Stimulated activated CD8-positive, alpha-beta memory T cell treated with anti-CD3 and anti-CD28 coated beads, Interleukin-12 subunit alpha, Interleukin-12 subunit beta, amount 100 ng/mL, for 4 hours (primary cell): ENCODE measurements around the gene SGMS2.
"Not testable (repeated sequence)": the region's sequence is repeated elsewhere in the genome, so short reads cannot be mapped to it uniquely, and the experiment has no call there.

ENCODE experiments used
- DNase-seq: peaks from one replicate; pipeline ENCODE4 v3.0.0-alpha.2; 2020; ENCODE audit warnings: low read depth

SGMS2 gene

DNA sequence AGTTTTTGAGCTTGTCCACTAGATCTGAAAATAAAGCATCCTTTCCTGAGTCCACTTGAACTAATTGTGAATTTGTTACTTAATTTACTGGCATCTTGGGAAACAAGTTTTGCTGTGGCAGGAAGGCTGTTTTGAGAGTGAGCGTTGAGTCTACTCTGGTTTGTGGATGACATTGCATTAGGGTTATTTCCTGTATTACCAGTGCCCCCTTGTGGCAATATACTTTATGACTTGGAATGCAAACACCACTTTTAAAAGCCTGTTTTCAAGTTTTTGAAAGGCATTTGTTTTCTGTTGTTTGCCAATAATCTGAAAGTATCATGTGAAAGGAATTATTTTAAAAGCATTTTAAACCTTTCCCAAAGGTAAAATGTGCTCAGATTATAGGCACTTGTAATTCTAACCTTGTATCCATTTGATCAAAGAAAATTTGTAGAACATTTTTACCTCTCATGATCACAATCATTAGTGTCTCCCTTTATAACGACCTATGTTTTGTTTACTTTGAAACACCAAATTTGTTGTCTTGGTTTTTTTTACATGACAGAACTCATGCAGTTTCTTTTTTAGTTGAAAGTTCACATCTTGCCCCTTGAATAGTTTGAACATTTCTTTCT, 88.7 kb downstream of the SGMS2 start:
- no peak for DNase-seq

DNA sequence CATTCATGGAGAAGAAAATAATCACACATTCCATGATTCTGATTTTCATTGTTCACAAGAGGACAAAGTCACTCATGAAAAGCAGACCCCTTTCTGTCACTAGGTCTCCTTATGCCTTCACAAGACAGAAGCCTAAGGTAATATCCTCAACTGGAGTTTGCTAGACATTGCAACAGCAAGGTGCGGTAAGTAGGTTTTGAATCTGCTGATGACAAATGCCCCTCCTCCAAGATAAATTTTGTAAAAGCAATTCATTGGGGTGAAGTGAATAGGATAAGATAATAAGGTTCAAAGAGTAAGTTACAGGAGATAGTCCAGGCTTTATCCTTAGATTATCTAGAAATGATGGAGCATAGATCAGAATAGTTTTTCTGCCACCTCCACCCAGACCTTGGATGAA, 90.5 kb downstream of the SGMS2 start:
- no peak for DNase-seq

DNA sequence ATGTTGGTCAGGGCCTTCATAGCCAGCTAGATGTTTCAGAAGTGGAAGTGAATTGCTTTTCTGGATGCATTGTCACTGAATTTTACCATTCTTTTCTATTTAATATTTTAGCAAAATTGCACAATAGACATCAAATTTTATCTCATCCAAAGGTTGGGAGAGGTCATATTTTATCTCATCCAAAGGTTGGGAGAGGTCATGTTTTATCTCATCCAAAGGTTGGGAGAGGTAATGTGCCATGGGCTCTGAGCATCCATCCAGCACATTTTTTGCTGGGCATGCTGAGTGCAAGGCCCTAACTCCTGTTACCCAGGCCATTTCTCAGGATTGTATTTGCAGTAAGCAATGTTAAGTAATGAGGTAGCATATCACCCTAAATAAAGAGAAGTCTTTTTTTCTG, 91.9 kb downstream of the SGMS2 start:
- no peak for DNase-seq

DNA sequence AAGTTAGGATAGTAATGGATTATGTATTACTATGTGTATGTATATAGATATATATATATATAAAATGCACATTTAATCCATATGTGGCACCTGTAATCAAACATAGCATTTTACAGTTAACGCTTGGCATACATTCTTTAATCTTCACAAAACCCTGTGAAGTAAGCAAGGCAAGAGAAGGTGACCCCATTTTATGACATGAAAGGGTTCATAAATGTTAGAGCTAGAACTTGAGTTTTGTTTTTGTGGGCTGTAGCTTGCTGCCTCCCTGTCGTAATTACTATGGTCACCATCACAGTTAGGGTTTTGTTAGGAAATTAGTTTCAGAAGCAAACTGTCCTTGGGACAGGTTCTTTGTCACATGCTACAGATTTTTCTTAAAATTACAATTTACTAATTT, 92.8 kb downstream of the SGMS2 start:
- DNase-seq, result no peak

DNA sequence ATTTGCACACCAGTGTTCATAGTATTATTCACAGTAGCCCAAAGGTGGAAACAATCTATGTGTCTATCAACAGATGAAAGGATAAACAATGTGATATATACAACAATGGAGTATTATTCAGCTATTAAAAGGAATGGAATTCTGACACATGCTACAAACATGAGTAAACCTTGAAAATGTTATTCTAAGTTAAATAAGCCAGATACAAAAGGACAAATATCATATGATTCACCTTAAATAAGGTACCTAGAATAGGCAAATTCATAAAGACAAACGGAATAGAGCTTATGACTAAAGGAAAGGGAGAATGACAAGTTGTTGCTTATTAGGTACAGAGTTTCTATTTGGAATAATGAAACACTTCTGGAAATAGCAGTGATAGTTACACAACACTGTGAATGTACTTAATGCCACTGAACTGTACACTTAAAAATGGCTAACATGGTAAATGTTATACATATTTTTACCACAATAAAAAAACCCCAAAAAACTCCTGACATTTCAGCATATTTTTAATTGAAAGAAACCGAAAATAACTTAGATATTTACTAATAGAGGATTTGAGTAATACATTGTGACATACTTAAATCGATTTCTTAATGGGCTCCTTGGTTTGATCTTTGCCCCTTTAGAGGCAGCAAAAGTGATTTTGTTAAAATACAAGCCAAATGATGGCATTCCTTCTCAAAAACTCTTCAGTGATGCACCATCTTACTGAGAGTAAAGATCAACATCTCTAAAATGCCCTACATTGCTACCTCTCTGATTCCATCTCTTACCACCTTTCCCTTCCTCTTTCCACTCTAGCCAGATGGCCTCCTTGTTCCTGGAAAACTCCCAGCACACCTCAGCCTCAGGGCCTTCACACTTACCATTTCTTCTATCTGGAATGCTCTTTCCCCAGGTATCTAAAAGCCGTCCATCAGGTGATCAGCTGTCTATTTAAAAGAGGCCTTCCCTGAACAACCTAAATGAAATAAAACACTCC, 98.0 kb downstream of the SGMS2 start:
- no peak for DNase-seq

DNA sequence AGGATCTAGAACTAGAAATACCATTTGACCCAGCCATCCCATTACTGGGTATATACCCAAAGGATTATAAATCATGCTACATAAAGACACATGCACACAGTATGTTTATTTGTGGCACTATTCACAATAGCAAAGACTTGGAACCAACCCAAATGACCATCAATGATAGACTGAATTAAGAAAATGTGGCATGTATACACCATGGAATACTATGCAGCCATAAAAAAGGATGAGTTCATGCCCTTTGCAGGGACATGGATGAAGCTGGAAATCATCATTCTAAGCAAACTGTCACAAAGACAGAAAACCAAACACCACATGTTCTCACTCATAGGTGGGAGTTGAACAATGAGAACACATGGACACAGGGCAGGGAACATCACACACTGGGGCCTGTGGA, 101.0 kb downstream of the SGMS2 start:
- DNase-seq, result not testable (repeated sequence)

DNA sequence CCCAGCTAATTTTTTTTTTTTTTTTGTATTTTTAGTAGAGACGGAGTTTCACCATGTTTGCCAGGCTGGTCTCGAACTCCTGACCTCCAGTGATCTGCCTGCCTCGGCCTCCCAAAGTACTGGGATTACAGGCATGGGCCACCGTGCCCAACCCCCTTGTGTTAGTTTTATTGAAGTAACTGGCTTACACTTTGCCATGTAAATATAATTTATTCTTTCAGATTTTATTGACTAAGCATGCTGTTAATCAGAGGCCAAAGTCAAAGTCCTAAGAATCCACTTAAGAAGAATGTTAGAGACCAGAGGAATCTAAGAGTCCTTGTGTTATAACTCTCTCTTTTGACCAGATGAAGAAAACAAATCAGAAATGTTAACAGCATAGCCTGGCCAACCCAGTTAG, 102.1 kb downstream of the SGMS2 start:
- not testable (repeated sequence) for DNase-seq

DNA sequence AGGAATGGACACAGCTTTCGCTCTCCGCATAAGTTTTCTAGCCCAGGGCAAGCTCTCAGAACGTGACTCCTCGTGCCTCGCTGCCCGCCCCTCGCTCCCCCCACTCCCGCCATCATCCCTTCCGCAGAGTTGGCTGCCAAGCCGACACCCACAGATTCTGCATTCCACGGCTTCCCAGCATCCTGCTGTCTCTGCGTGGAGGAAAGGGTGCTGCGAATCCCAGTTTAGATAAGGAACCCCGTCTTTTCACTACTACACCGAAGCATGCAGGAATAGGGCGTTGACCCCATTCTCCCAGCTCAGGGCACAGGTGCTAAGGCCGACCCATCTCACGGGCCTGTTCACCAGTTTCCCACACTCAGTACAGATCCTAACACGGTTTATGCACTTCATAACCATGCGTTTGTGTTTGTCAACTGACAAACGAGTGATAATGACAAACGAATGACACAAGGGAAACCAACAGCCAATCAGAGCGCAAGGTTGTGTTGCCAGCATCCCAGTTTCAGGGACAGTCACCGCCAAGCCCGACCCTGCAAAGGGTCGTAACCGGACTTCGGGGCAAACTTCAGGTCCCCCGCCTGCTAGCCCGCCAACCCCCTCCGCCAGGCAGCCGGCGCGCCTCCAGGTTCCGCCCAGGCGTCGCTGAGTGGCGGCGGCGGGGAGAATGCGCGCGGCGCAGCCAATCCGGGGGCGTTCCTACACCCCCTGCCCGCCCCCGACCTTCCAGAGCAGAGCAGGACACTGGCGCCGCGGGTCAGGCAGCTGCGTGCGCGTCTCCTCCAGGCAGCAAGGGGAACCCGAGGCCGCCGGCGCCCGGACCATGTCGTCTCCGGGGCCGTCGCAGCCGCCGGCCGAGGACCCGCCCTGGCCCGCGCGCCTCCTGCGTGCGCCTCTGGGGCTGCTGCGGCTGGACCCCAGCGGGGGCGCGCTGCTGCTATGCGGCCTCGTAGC, 106.4 kb downstream of the SGMS2 start, which contains the start of gene CYP2U1:
Gene CYP2U1 (plus strand): TSS at position 729 of the 954 bp plus-strand sequence. CDS start 95 bp downstream, at position 824.
- peak; percentile 75 for DNase-seq

DNA sequence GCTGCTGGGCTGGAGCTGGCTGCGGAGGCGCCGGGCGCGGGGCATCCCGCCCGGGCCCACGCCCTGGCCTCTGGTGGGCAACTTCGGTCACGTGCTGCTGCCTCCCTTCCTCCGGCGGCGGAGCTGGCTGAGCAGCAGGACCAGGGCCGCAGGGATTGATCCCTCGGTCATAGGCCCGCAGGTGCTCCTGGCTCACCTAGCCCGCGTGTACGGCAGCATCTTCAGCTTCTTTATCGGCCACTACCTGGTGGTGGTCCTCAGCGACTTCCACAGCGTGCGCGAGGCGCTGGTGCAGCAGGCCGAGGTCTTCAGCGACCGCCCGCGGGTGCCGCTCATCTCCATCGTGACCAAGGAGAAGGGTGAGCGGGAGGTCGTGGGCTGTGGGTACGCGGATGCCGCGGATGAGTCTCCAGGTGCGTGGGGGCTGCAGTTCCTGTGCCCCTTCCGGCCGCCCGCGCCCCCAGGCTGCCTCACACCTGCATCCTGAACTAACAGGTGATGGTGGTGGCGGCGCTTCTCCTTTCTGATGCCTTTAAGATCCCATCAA, 107.1 kb downstream of the SGMS2 start:
- DNase-seq, result peak; percentile 10

DNA sequence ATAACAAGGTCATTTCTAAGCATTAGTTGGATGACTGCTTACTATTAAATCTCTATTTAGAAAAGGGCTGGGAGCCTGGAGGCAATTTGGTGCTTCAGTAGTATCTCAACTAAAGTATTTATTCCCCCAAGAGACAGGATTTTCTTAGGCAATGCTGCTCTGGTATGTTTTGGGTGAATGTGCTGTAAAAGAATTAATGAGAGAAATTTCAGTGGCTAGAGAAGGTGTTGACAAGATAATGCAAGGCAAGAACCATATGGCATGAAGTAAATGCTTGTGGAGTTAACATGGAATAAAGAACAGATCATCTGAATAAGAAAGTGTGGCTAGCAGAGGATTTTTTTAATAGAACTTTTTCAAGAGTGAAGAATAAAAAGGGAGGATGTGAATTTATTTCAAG, 110.5 kb downstream of the SGMS2 start:
- no peak for DNase-seq

DNA sequence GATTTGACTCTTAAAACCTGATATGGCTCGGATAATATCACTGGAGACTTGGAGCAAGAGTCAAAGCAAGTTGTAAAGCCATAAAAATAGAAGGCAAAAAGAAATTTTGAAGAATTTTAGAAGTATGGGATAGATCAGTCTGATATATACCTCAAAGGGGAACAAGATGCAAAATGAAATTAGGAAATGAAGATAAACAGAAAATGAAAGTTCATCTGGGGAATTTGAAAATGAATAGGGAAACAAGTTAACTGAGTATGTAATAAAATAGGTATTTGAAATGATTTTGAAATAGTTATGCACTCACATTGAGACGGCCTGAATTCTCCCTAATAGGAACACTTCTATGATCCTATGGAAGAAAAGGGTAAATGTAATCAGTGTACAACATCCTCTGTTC, 112.3 kb downstream of the SGMS2 start:
- no peak for DNase-seq

DNA sequence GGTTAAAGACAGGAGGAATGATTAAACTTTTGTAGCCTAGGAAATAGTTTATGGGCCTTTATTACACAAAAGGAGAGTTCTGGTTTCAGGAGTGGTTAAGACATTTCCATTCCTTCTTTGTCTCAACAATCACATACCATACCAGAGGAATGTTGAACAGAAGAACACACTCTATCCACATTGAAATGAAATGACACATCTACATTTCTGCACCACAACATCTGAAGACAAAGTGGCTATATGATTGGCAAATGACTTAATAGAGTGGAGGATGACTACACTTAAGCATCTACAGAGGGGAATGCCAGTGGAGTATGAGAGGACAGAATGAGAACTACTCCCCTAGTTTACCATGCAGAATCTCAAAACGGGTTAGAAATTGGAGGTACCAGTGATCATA, 114.6 kb downstream of the SGMS2 start:
- no peak for DNase-seq

DNA sequence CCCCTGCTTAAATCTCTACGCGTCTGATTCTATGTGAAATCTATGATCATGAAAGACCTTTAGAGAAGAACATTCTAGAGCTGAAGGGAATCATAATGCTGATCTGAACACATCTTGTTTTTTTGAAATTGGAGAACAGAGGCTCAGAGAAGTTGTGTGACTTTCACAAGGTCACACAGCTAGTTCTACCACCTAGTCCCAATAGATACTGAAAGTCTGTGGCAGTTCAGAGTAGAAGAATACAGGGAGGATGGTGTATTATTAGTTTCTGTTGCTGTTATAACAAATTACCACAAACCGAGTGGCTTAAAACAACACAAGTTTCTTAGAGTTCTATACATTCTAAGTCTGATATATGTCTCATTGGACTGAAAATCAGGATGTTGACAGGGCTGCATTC, 121.1 kb downstream of the SGMS2 start:
- DNase-seq, result no peak

DNA sequence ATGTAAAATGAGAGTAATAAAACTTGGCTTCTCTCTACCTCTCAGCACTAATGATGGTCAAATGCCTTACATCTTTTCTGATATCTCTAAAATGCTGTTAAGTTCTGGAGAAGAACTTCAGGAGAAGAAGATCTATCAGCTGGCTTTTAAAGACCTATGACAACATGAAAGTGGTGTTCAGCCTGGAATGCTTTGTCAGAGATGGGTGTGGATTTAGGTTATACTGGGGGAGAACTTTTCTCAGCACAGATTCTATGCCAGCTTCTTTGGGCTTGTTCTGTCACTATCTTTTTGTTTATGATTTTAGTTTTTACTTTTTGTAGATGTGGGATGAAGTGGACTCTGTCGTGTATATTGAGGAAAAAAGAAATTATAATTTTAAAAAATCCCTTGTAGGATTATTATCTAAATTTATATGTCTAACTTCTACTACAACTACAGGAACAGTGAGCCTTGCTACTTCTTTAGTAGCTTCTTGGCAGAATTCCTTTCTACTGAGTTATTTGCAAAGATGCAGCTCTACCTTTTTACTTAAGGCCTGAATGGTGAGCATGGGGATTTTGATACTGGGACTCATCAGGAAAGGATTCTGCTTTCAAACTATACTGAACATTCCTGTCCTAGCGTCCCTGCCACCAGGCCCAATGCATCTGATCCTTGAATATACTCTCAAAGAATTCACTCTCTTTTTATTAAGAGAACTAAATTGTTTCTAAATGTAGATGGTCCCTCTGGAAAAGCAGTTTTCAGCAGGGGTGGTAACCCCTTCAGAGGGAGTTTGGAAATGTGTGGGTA, 126.2 kb downstream of the SGMS2 start:
- no peak for DNase-seq

DNA sequence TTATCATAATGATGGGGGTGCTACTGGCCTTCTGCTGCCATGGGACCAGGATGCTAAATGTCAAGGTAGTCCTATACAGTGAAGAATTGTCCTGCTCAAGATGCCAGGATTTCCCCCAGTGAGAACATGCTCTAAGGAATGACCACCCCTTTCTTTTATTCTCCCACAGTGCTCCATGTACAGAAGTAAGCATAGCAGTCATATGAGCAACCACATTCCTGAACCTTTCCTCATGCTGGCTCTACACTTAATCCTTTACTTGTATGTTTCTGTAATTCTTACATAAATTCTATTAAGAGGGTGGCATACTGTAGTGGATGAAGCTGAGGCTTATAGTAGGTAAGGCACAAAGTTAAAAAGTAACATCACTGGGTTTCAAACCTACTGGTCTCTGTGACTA, 126.8 kb downstream of the SGMS2 start:
- no peak for DNase-seq

DNA sequence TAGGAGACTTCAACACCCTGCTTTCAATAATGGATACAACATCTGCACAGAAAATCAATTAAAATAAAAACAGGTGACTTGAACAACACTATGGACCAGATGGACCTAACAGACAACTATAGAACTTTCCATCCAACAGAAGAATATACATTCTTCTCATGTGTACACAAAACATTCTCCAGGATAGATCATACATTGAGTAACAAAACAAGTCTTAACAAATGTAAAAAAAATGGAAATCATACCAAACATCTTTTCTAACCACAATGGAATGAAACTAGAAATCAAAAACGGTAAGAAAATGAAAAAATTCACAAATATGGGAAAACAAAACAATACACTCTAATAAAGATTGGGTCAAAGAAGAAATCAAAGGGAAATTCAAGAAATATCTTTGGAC, 131.3 kb downstream of the SGMS2 start:
- no peak for DNase-seq
